ENCODE data around the gene LAIR1.

Gene LAIR1

DNA sequence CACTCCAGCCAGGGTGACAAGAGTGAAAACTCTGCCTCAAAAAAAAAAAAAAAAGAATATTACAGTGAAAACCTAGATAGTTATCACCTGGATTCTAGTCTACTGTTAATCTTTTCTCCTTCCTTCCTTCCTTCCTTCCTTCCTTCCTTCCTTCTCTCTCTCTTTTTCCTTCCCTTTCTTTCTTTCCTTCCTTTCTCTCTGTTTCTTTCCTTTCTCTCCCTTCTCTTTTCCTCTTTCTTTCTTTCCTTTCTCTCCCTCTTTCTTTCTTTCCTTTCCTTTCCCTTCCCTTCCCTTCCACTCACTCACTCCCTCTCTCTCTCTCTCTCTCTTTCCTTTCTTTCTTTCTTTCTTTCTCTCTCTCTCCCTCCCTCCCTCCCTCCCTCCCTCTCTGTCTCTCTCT, 40.9 kb upstream of the LAIR1 start:
- Histone ChIP-seq H3K4me3 (replicated peaks; ENCODE audit: insufficient read depth, low read length) (no peak overlapping the region), H3K27me3 (ENCODE audit: insufficient read depth, poor library complexity, severe bottlenecking) (no peaks in the 10 kb centered on the region)
- no peak for DNase-seq (ENCODE audit: low read depth in 1 of 2, low spot score in 1 of 2)

DNA sequence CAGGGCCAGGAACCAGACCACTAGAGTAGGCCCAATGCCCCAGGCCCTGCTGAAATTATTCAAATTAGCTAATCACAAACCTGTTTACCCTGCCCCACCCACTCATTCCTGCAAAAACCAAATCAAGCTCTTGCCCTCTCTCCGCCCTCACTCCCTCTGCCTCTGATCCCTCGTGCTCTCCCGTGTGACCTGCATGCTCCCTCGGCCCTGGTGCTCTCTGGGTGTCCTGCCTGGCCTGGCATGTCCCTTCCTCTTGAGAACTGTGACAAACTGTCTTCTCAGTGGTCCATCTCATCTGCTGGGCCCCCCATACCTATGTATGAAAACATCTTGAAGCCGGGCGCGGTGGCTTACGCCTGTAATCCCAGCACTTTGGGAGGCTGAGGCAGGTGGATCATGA, 38.3 kb upstream of the LAIR1 start:
- TF ChIP-seq POLR2AphosphoS5 (IDR thresholded peaks at IDR 0.05; ENCODE audit: low read depth) (no peak), REST (IDR thresholded peaks at IDR 0.05; ENCODE audit: insufficient replicate concordance, low read depth) (no peak), GABPA (IDR thresholded peaks at IDR 0.05; ENCODE audit: low read depth) (no peak), CTCF (IDR thresholded peaks at IDR 0.05; ENCODE audit: insufficient read depth, low read length) (no peak), SPI1 (IDR thresholded peaks at IDR 0.05; ENCODE audit: borderline replicate concordance, low read depth) (no peak)
- Histone ChIP-seq H3K4me3 (replicated peaks; ENCODE audit: insufficient read depth, low read length) (no peak overlapping the region), H3K27ac (replicated peaks) (no peak overlapping the region), H3K27me3 (ENCODE audit: insufficient read depth, poor library complexity, severe bottlenecking) (no peaks in the 10 kb centered on the region)
- no peak for DNase-seq (ENCODE audit: low read depth in 1 of 2, low spot score in 1 of 2)

More for the DNA sequence above, 40.9 kb upstream of the LAIR1 start:
- H3K27ac ChIP-seq (replicated peaks), result no peak overlapping the region
- TF ChIP-seq SPI1 (IDR thresholded peaks at IDR 0.05; ENCODE audit: borderline replicate concordance, low read depth) (no peak), POLR2AphosphoS5 (IDR thresholded peaks at IDR 0.05; ENCODE audit: low read depth) (no peak), CTCF (IDR thresholded peaks at IDR 0.05; ENCODE audit: insufficient read depth, low read length) (no peak), GABPA (IDR thresholded peaks at IDR 0.05; ENCODE audit: low read depth) (no peak), REST (IDR thresholded peaks at IDR 0.05; ENCODE audit: insufficient replicate concordance, low read depth) (no peak)

- Histone ChIP-seq H3K27ac (replicated peaks) (no peak overlapping the region), H3K27me3 (ENCODE audit: insufficient read depth, poor library complexity, severe bottlenecking) (no peaks in the 10 kb centered on the region), H3K4me3 (replicated peaks; ENCODE audit: insufficient read depth, low read length) (no peak overlapping the region)
- TF ChIP-seq SPI1 (IDR thresholded peaks at IDR 0.05; ENCODE audit: borderline replicate concordance, low read depth) (no peak), POLR2AphosphoS5 (IDR thresholded peaks at IDR 0.05; ENCODE audit: low read depth) (no peak), REST (IDR thresholded peaks at IDR 0.05; ENCODE audit: insufficient replicate concordance, low read depth) (no peak), CTCF (IDR thresholded peaks at IDR 0.05; ENCODE audit: insufficient read depth, low read length) (no peak), GABPA (IDR thresholded peaks at IDR 0.05; ENCODE audit: low read depth) (no peak)
- DNase-seq (ENCODE audit: low read depth in 1 of 2, low spot score in 1 of 2), result no peak
Observed at GRCh38 chr19:54400913-54401312, 36.2 kb upstream of the LAIR1 start.

Data from HL-60 (cell line).